ENCODE results near the gene FAAH2.

Gene FAAH2

DNA sequence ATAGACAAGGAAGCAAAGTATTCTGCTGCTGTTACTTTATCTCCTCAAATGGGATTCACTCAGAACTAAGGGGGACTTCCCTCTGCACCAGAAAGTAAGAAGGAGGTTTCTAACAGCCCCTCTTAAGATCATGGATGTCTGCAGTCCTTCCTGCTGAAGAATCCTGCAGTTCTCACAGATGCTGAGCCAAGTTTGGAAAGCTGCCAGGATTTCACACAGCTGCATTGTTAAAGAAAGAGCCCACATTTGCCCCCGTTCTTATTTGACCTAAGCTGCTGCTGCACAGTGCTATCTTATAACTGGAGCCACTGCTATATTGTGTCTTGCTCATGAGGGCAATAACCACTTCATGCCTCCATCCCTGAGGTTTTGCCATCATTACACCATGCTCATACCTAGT is 81.1 kb downstream of the FAAH2 start:
- TF ChIP-seq, protein P1, sequence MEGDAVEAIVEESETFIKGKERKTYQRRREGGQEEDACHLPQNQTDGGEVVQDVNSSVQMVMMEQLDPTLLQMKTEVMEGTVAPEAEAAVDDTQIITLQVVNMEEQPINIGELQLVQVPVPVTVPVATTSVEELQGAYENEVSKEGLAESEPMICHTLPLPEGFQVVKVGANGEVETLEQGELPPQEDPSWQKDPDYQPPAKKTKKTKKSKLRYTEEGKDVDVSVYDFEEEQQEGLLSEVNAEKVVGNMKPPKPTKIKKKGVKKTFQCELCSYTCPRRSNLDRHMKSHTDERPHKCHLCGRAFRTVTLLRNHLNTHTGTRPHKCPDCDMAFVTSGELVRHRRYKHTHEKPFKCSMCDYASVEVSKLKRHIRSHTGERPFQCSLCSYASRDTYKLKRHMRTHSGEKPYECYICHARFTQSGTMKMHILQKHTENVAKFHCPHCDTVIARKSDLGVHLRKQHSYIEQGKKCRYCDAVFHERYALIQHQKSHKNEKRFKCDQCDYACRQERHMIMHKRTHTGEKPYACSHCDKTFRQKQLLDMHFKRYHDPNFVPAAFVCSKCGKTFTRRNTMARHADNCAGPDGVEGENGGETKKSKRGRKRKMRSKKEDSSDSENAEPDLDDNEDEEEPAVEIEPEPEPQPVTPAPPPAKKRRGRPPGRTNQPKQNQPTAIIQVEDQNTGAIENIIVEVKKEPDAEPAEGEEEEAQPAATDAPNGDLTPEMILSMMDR (IDR thresholded peaks at IDR 0.05; ENCODE audit: low read depth, low read length, poor library complexity, severe bottlenecking): no peak
- no peak for TF ChIP-seq EZH2phosphoT487 (IDR thresholded peaks at IDR 0.05; ENCODE audit: borderline replicate concordance, low read length)
- no peaks in the 10 kb centered on the region for H3K9me2 ChIP-seq (replicated peaks; ENCODE audit: control insufficient read depth, low read length)
- no peaks in the 10 kb centered on the region for H3K36me3 ChIP-seq (ENCODE audit: control insufficient read depth, low read length)
- H3K4me2 ChIP-seq (ENCODE audit: low read length): no peak overlapping the region
- no peaks in the 10 kb centered on the region for H4K20me1 ChIP-seq (ENCODE audit: control insufficient read depth, insufficient read depth, low read depth, low read length)
- no peaks in the 10 kb centered on the region for H3K27me3 ChIP-seq (ENCODE audit: control insufficient read depth, low read length)
- no peaks in the 10 kb centered on the region for H3K9me3 ChIP-seq (ENCODE audit: control insufficient read depth, insufficient read depth, low read length)
- H3K4me1 ChIP-seq (ENCODE audit: control insufficient read depth, low read length): no peaks in the 10 kb centered on the region
- no peak overlapping the region for H3K4me3 ChIP-seq (ENCODE audit: low read length)
- H3K27ac ChIP-seq (ENCODE audit: low read depth, low read length): no peak overlapping the region
- H3F3A ChIP-seq (ENCODE audit: control insufficient read depth, insufficient read depth): no peaks in the 10 kb centered on the region
- no peaks in the 10 kb centered on the region for H3K79me2 ChIP-seq (ENCODE audit: control insufficient read depth, low read length)

- H3K27me3 ChIP-seq (ENCODE audit: control insufficient read depth, low read length): no peaks in the 10 kb centered on the region
- no peak for TF ChIP-seq EZH2phosphoT487 (IDR thresholded peaks at IDR 0.05; ENCODE audit: borderline replicate concordance, low read length)
- TF ChIP-seq, protein P1 (IDR thresholded peaks at IDR 0.05; ENCODE audit: low read depth, low read length, poor library complexity, severe bottlenecking): no peak
- no peak overlapping the region for H3K4me2 ChIP-seq (ENCODE audit: low read length)
- no peaks in the 10 kb centered on the region for H3K9me3 ChIP-seq (ENCODE audit: control insufficient read depth, insufficient read depth, low read length)
- no peak overlapping the region for H3K27ac ChIP-seq (ENCODE audit: low read depth, low read length)
- H3K79me2 ChIP-seq (ENCODE audit: control insufficient read depth, low read length): no peaks in the 10 kb centered on the region
- no peak overlapping the region for H3K4me3 ChIP-seq (ENCODE audit: low read length)
- H3F3A ChIP-seq (ENCODE audit: control insufficient read depth, insufficient read depth): no peaks in the 10 kb centered on the region
- no peaks in the 10 kb centered on the region for H3K9me2 ChIP-seq (replicated peaks; ENCODE audit: control insufficient read depth, low read length)
- H3K4me1 ChIP-seq (ENCODE audit: control insufficient read depth, low read length): no peaks in the 10 kb centered on the region
- no peaks in the 10 kb centered on the region for H4K20me1 ChIP-seq (ENCODE audit: control insufficient read depth, insufficient read depth, low read depth, low read length)
- no peaks in the 10 kb centered on the region for H3K36me3 ChIP-seq (ENCODE audit: control insufficient read depth, low read length)
These were observed 81.7 kb downstream of the FAAH2 start for GRCh38 chrX:57368158-57368557.

- Histone ChIP-seq H3K79me2 (ENCODE audit: control insufficient read depth, low read length) (no peaks in the 10 kb centered on the region), H3K4me3 (ENCODE audit: low read length) (no peak overlapping the region), H3K9me3 (ENCODE audit: control insufficient read depth, insufficient read depth, low read length) (no peaks in the 10 kb centered on the region), H3K27ac (ENCODE audit: low read depth, low read length) (no peak overlapping the region), H4K20me1 (ENCODE audit: control insufficient read depth, insufficient read depth, low read depth, low read length) (no peaks in the 10 kb centered on the region), H3K36me3 (ENCODE audit: control insufficient read depth, low read length) (no peaks in the 10 kb centered on the region), H3K9me2 (replicated peaks; ENCODE audit: control insufficient read depth, low read length) (no peaks in the 10 kb centered on the region), H3F3A (ENCODE audit: control insufficient read depth, insufficient read depth) (no peaks in the 10 kb centered on the region), H3K4me2 (ENCODE audit: low read length) (no peak overlapping the region), H3K4me1 (ENCODE audit: control insufficient read depth, low read length) (no peaks in the 10 kb centered on the region), H3K27me3 (ENCODE audit: control insufficient read depth, low read length) (no peaks in the 10 kb centered on the region)
- no peak for TF ChIP-seq EZH2phosphoT487 (IDR thresholded peaks at IDR 0.05; ENCODE audit: borderline replicate concordance, low read length)
- TF ChIP-seq, protein P1 (IDR thresholded peaks at IDR 0.05; ENCODE audit: low read depth, low read length, poor library complexity, severe bottlenecking): no peak
These were observed 92.8 kb downstream of the FAAH2 start for GRCh38 chrX:57379296-57379695.

Data from DOHH2 (cell line).